Tibial artery (tissue), 4 donors: ENCODE measurements around the gene PI4KA.

ENCODE experiments used
- DNase-seq, 2 donors: peaks; one replicate each; pipeline ENCODE4 v3.0.0-alpha.2; 2019
- H3K27ac ChIP-seq, 2 donors: fragments of 200-600 bp; sonication (generic) in 1 of 2; 1 replicate in 1 of 2; 2 replicates in 1 of 2; pipeline ENCODE4 v1.5.1; 2018 to 2019; ENCODE audit warnings: mild to moderate bottlenecking in 1 of 2
- H3K27me3 ChIP-seq, 2 donors: fragments of 200-600 bp; sonication (generic) in 1 of 2; one replicate each; pipeline versions ENCODE4 v1.5.1 to v1.6.0; 2016 to 2019
- H3K36me3 ChIP-seq, 3 donors: fragments of 200-600 bp; sonication (generic) in 2 of 3; one replicate each; pipeline ENCODE4 v1.5.1; 2016 to 2019; ENCODE audit warnings: mild to moderate bottlenecking in 2 of 3
- H3K4me1 ChIP-seq, 4 donors: fragments of 200-600 bp; sonication (generic) in 2 of 4; 1 replicate in 3 of 4; 2 replicates in 1 of 4; pipeline ENCODE4 v1.5.1; 2016 to 2019
- H3K4me3 ChIP-seq, 2 donors: fragments of 200-600 bp; sonication (generic) in 1 of 2; 1 replicate in 1 of 2; 2 replicates in 1 of 2; pipeline ENCODE4 v1.5.1; 2018 to 2019; ENCODE audit warnings: mild to moderate bottlenecking in 2 of 2
- H3K9me3 ChIP-seq, 3 donors: fragments of 200-600 bp; sonication (generic) in 1 of 3; one replicate each; pipeline ENCODE4 v1.5.1; 2016 to 2019
- intact Hi-C: fragments of 100-400 bp; cut with DNase I; formaldehyde crosslinking; loops from one replicate; pipeline ENCODE4 v1.15.0; 2023; ENCODE audit warnings: low total_unique reads
- TF ChIP-seq, protein P1 (sequence below), 2 experiments: fragments of 200-600 bp in 1 of 2; fragments of 450-650 bp in 1 of 2; IDR thresholded peaks; one replicate each; pipeline ENCODE4 v1.5.1; 2017 to 2019; ENCODE audit warnings: antibody characterized with exemption in 2 of 2, mild to moderate bottlenecking in 1 of 2, moderate library complexity in 1 of 2

Gene PI4KA

DNA sequence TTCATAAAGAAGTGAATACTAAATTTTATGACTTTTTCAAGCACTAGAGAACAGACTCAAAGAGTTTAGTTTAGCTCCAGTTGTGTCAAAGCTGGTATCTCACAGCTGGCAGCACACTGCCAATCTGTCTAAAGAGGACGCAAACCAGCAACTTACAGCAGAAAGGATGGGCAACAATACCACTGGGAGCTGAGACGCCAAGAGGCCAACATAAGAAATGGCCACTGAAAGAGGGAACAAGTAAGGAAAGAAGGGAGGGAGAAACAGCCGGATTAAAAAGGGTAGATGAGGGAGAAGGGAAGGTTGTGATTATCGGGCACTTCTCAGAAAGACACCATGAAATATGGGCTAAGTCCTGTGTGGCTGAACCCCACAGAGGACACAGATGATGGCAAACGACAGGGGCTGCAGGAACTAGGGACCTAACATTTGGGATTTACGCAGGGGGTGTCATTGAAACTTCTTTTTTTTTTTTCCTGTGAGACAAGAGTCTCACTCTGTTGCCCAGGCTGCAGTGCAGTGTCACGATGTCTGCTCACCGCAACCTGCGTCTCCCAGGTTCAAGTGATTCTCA is 43.0 kb downstream of the PI4KA start:
- H3K36me3 ChIP-seq: peaks cover 66 to 84% (median 82%) of the 10 kb centered on the region in 3 donors

DNA sequence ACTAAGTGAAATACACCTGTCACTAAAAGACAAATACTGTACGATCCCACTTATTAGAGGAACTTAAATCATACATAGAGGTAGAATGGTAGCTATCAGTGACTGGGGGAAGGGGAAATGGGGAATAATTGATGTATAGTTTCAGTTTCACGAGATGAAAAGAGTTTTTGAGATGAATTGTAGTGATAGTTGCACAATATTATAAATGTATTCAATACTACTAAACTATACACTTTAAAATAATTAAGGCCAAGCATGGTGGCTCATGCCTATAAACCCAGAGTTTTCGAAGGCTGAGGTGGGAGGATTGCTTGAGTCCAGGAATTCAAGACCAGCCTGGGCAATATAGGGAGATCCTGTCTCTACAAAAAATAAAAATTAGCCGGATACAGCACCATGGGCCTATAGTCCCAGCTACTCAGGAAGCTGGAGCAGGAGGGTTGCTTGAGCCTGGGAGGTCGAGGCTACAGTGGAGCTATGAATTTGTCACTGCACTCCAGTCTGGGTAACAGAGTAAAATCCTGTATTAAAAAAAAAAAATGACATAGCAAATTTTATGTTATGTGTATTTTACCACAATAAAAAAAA is 44.3 kb downstream of the PI4KA start:
- H3K27me3 ChIP-seq: no peaks in the 10 kb centered on the region
- no peak for DNase-seq
- H3K4me1 ChIP-seq: no peaks in the 10 kb centered on the region
- intact Hi-C loops: no loop called here
- TF ChIP-seq, protein P1, sequence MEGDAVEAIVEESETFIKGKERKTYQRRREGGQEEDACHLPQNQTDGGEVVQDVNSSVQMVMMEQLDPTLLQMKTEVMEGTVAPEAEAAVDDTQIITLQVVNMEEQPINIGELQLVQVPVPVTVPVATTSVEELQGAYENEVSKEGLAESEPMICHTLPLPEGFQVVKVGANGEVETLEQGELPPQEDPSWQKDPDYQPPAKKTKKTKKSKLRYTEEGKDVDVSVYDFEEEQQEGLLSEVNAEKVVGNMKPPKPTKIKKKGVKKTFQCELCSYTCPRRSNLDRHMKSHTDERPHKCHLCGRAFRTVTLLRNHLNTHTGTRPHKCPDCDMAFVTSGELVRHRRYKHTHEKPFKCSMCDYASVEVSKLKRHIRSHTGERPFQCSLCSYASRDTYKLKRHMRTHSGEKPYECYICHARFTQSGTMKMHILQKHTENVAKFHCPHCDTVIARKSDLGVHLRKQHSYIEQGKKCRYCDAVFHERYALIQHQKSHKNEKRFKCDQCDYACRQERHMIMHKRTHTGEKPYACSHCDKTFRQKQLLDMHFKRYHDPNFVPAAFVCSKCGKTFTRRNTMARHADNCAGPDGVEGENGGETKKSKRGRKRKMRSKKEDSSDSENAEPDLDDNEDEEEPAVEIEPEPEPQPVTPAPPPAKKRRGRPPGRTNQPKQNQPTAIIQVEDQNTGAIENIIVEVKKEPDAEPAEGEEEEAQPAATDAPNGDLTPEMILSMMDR (IDR thresholded peaks at IDR 0.05): no peak
- H3K9me3 ChIP-seq: no peaks in the 10 kb centered on the region
- no peak overlapping the region for H3K4me3 ChIP-seq
- peaks cover 70 to 83% (median 81%) of the 10 kb centered on the region in 3 donors for H3K36me3 ChIP-seq
- no peak overlapping the region for H3K27ac ChIP-seq

More for the DNA sequence above, 43.0 kb downstream of the PI4KA start:
- H3K9me3 ChIP-seq: no peaks in the 10 kb centered on the region
- no peaks in the 10 kb centered on the region for H3K4me1 ChIP-seq
- H3K27me3 ChIP-seq: no peaks in the 10 kb centered on the region
- peak in 1 of 2 donors; percentile 17 for DNase-seq
- no peak overlapping the region for H3K27ac ChIP-seq
- H3K4me3 ChIP-seq: no peak overlapping the region
- TF ChIP-seq, protein P1 (IDR thresholded peaks at IDR 0.05): no peak
- intact Hi-C loops: no loop called here

DNA sequence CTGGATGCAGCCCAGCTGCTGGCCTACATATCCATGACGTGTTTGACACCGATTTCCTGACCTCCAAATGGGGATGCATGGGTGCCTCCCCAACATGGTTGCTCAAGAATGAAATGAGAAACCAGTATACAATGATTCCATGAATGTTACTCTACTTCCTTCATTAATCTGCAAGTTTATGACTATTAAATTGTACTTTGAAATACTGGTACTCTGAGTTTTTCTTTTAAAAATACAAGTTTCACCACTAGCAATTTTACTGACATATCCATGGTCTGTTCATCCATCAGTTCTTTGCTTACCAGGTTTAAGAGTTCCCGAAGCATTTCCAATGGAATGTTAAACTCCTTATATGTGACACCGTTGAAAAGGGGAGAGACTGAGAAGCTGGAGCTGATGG is 45.6 kb downstream of the PI4KA start:
- Histone ChIP-seq H3K4me1 (no peaks in the 10 kb centered on the region), H3K9me3 (no peaks in the 10 kb centered on the region), H3K4me3 (no peak overlapping the region), H3K27me3 (no peaks in the 10 kb centered on the region), H3K36me3 (peaks cover 73 to 81% (median 81%) of the 10 kb centered on the region in 3 donors), H3K27ac (no peak overlapping the region)
- no peak for DNase-seq
- TF ChIP-seq, protein P1 (IDR thresholded peaks at IDR 0.05): no peak
- intact Hi-C loops: no loop called here

DNA sequence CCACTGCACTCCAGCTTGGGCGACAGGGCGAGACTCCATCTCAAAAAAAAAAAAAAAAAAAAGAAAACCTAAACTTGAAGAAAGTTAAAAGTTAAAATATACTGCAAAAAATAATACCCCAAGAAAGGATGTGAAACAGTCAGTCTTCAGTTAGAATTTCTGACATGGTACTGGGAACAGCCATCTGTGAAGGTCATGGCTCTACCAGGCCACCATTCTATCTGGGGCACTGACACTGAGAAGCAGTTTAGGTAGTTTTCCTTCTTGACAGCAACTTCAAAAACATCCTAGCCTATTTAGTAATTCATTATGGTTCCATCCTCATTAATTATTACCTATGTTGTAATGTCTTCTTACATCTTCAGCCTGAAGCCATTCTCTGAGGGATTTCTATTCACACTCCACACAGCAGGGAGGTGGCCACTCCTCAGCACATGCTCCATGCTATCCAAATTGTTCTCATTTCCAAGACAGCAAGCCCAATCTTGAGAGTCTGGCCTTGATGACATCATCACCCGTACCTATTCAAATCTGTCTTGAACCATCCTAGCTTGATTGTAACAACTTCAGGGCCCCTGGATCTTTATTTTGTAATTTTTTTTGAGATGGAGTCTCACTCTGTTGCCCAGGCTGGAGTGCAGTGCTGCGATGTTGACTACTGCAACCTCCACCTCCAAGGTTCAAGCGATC is 46.5 kb downstream of the PI4KA start:
- no peak for DNase-seq
- H3K9me3 ChIP-seq: no peaks in the 10 kb centered on the region
- H3K36me3 ChIP-seq: peaks cover 76 to 86% (median 81%) of the 10 kb centered on the region in 3 donors
- no peaks in the 10 kb centered on the region for H3K4me1 ChIP-seq
- H3K27ac ChIP-seq: no peak overlapping the region
- intact Hi-C loops: no loop called here
- TF ChIP-seq, protein P1 (IDR thresholded peaks at IDR 0.05): no peak
- H3K4me3 ChIP-seq: no peak overlapping the region
- no peaks in the 10 kb centered on the region for H3K27me3 ChIP-seq

DNA sequence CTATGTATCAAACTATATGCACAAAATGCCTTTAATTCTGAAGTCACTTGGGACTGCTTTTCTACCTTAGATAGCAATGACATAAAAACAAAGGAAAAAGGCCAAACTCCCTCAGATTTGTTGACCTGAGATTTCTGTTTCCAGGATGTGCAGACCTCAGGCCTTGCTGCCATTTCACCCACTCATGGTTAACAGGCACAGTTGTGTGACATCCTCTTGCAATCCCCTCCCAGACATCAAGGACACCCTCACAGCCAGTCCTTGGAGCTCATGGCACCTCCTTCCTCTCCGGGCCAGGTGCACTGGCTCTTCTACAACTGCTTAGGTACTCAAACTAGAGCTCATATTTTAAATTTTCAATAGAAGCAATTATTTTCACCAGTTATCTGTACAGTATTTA is 47.4 kb downstream of the PI4KA start:
- intact Hi-C loops: no loop called here
- Histone ChIP-seq H3K9me3 (no peaks in the 10 kb centered on the region), H3K27me3 (no peaks in the 10 kb centered on the region), H3K36me3 (peaks cover 76 to 86% (median 81%) of the 10 kb centered on the region in 3 donors), H3K4me1 (no peaks in the 10 kb centered on the region), H3K27ac (no peak overlapping the region), H3K4me3 (no peak overlapping the region)
- TF ChIP-seq, protein P1 (IDR thresholded peaks at IDR 0.05): no peak
- peak in 1 of 2 donors; percentile 4 for DNase-seq
